IPS-15b (cell line): Measurements from ENCODE around the gene SFRP2.

Source experiments
- H3K27me3 ChIP-seq: one replicate; pipeline ENCODE4 v1.6.1; 2013; ENCODE audit warnings: low read length; ENCODE audit not compliant: control insufficient read depth, insufficient read depth
- H3K36me3 ChIP-seq: one replicate; pipeline ENCODE4 v1.6.1; 2013; ENCODE audit warnings: low read length; ENCODE audit not compliant: control insufficient read depth, insufficient read depth
- H3K4me1 ChIP-seq: one replicate; pipeline ENCODE4 v1.6.1; 2013; ENCODE audit warnings: mild to moderate bottlenecking, low read length; ENCODE audit not compliant: control insufficient read depth, insufficient read depth
- H3K4me3 ChIP-seq: one replicate; pipeline ENCODE4 v1.5.1; 2013; ENCODE audit warnings: low read depth, low read length
- H3K9ac ChIP-seq: one replicate; pipeline ENCODE4 v1.6.1; 2013; ENCODE audit warnings: low read depth, mild to moderate bottlenecking, low read length
- H3K9me3 ChIP-seq: one replicate; pipeline ENCODE4 v1.6.1; 2013; ENCODE audit warnings: mild to moderate bottlenecking, low read length; ENCODE audit not compliant: control insufficient read depth, insufficient read depth

SFRP2 gene

DNA sequence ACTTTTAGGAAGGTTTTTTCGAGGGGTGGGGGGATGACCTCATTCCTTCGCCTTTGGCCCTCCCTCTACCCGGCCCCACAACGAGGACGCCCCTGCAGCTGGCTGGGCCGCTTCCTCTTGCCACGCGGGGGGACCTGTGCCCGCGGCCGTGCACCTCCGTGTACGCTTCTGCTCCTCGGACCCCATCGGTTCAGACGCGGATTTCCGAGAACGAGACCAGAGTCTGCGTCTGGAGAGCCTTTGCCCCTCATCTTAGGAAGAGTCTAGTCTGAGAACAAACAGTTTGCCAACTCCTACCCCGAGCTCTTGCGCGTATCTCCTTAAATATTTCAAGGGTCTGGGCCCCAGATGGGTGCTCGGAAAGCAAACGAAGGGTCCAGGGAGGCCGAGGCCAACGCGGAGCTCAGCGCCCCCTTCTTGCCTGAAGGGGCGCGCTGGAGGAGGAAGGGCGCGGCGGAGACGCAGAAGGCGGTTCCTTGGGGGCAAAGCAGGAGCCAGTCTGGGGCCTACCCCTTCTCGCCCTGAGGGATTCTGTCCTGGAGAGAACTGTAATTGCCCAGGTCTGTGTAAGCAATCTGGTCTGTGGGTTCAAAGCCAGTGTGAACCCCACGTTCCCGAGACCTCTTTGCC, 3.9 kb upstream of the SFRP2 start:
- Histone ChIP-seq H3K4me3 (peak overlapping the region; percentile 88), H3K9me3 (no peaks in the 10 kb centered on the region), H3K4me1 (peaks cover 8% of the 10 kb centered on the region), H3K27me3 (peaks cover 31% of the 10 kb centered on the region), H3K36me3 (no peaks in the 10 kb centered on the region), H3K9ac (peak overlapping the region; percentile 70)

DNA sequence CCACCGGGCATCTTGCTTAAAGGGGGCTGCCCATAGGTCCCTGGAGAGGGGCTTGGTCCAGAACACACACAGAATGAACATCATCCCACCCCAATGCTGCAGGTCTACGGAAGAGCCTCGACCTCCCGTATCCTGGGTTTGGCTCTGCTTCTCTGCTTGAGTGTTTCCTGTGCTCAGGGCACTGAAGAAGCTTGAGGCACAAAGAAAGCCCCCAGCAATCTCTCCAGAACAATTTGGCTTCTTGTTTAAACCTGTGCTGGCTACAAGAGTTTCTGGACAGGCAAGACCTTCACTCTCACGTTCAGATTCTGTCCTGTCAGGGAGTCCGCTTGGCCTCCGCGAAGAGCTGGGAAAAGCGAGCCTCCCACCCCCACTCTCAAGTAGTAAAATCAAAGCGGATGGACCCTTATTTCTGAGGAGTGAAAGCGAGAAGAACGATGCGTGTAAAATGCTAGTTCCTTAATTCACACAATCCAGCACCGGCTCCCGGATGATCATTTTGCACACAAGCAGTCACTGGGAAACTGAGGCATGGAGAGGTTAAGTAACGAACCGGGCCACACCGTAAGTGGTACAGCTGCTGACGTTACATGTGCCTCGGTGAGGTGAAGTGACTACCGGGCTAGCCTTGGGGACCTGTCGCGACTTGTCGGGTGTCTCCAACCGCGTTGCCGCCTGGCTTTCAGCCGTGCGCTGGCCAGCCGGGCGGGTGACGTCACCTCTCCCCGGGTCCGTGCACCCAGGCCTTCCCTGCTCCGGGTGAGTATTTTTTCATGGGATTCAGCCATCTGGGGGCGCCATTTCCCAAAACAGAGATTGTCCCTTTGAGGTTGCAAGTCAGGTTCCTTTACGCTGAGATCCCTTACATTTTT, 3.1 kb upstream of the SFRP2 start:
- H3K4me1 ChIP-seq: peaks cover 11% of the 10 kb centered on the region
- H3K4me3 ChIP-seq: peak overlapping the region; percentile 88
- peaks cover 39% of the 10 kb centered on the region for H3K27me3 ChIP-seq
- peak overlapping the region; percentile 70 for H3K9ac ChIP-seq
- H3K36me3 ChIP-seq: no peaks in the 10 kb centered on the region
- H3K9me3 ChIP-seq: no peaks in the 10 kb centered on the region

DNA sequence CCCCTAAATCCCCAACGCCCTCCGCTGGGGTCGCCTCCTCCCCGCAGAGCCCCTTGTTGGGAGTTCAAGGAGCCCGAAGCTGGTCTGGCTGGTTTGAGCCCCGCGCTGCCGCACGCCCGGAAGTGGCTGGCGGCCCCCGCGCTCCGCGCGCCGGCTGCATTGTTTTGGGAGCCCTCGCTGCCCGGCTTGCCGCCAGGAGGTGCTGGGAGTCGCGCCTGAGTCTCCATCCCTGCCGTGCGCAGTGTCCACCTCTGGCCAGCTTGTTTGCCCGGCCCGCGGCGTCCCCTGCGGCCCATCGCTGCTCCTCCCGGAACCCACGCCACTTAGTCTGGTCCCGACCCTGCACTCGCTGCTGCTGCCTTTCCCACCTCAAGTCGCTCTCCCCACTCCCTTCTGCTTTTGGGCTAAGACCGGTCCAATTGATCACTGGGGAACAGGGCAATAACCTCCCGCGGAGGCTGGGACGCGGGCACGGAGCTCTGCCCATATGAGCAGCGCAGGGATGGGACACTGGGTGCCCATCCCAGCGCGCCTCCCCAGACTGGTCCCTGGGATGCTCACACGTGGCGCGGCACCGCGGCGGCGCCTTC, 2.2 kb upstream of the SFRP2 start:
- Histone ChIP-seq H3K27me3 (peaks cover 41% of the 10 kb centered on the region), H3K4me1 (peaks cover 14% of the 10 kb centered on the region), H3K9me3 (no peaks in the 10 kb centered on the region), H3K9ac (no peak overlapping the region), H3K4me3 (peak overlapping the region; percentile 88), H3K36me3 (no peaks in the 10 kb centered on the region)

DNA sequence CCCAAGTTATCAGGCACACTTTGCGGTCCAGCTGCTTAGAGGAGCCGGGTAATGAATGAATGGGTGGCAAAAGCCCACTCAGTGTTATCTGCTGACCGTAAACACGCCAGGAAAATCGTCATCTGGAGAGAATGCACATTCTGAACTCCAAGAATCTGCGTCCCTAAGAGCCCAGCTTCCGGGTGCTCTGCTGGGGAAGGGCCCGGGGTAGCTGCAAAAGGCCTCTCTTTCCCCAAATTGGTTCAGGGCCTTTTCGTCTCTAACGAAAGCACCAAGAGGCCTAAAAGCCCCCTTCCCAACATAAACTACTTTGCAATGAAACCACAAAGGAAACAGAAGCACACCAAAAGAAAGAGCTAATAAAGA, 1.6 kb upstream of the SFRP2 start:
- peaks cover 41% of the 10 kb centered on the region for H3K27me3 ChIP-seq
- no peaks in the 10 kb centered on the region for H3K36me3 ChIP-seq
- H3K4me1 ChIP-seq: peaks cover 16% of the 10 kb centered on the region
- H3K9ac ChIP-seq: no peak overlapping the region
- H3K4me3 ChIP-seq: peak overlapping the region; percentile 32
- no peaks in the 10 kb centered on the region for H3K9me3 ChIP-seq

DNA sequence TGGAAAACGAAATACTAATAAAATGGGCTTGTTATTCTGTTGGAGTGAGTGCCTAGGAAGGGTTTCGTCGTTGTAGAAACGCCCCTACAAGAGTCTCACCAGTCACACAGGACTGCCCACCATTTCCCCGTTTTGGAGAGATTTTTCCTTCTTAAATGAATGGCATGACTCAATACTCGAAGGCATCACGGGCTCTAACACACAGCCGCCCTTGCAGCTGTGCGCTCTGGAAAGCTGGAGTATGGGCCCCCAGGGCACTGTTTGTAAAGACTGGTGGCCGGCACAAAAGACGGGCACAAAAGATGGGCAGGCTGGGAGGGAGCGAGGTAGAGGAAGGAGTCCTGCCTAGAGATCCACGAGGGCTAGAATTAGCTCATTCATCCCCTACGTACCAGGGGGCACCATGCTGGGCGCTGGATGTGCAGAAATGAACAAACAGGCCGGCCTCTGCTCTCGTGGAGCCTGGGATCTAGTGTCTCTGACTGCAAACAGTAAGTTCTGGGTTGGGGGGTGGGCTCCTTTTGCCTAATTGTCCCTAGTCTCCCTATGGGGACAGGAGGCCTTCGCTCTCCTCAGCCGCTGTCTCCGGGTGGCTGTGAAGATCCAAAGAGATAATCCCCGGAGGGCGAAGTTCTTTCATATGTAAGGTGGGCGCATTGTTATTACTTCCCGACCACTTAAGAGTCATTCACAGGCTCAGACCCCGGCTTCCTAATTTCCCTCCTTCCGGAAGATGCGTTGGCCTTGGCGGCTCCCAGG, 1.0 kb upstream of the SFRP2 start:
- H3K9ac ChIP-seq: peak overlapping the region; percentile 48
- H3K27me3 ChIP-seq: peaks cover 41% of the 10 kb centered on the region
- H3K36me3 ChIP-seq: no peaks in the 10 kb centered on the region
- H3K9me3 ChIP-seq: no peaks in the 10 kb centered on the region
- peak overlapping the region; percentile 78 for H3K4me3 ChIP-seq
- H3K4me1 ChIP-seq: peaks cover 16% of the 10 kb centered on the region

DNA sequence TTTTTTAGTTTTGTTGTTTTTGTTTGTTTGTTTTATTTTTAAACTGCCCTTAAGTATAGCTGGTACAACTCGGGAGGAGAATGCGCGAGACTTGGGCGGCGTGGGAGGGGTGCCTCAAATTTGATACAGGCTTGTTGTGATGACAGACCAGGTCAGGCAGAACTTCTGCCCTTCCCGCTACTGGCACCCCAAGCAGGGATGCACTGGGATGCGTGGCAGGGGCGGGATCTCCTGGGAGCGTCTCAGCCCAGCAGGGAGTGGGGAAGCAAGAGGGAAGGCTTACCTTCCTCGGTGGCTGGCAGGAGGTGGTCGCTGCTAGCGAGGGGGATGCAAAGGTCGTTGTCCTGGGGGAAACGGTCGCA, 851 bp downstream of the SFRP2 start:
- Histone ChIP-seq H3K4me3 (peak overlapping the region; percentile 78), H3K9ac (peak overlapping the region; percentile 61), H3K27me3 (peaks cover 25% of the 10 kb centered on the region), H3K9me3 (no peaks in the 10 kb centered on the region), H3K4me1 (peaks cover 16% of the 10 kb centered on the region), H3K36me3 (no peaks in the 10 kb centered on the region)

DNA sequence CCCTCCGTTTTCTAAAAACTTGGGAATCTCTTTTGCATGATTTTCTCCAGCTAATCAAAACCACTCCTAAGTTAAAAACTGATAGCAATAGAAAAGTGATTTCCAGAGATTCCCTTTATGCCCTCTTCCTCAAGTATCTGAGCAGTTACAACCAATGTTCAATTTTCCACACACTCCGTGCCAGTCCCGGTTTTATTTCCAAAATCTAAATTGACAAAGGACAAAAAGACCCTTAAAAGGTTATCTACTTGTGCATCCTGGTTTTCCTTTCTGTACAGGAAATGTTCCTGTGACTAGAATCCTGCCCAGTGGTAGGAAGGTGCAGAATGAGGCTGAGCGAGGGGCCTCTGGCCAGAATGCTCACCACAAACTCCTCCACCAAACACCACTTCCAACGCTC, 1.3 kb downstream of the SFRP2 start:
- Histone ChIP-seq H3K36me3 (no peaks in the 10 kb centered on the region), H3K9me3 (no peaks in the 10 kb centered on the region), H3K9ac (no peak overlapping the region), H3K4me1 (peaks cover 18% of the 10 kb centered on the region), H3K4me3 (peak overlapping the region; percentile 78), H3K27me3 (peaks cover 24% of the 10 kb centered on the region)

DNA sequence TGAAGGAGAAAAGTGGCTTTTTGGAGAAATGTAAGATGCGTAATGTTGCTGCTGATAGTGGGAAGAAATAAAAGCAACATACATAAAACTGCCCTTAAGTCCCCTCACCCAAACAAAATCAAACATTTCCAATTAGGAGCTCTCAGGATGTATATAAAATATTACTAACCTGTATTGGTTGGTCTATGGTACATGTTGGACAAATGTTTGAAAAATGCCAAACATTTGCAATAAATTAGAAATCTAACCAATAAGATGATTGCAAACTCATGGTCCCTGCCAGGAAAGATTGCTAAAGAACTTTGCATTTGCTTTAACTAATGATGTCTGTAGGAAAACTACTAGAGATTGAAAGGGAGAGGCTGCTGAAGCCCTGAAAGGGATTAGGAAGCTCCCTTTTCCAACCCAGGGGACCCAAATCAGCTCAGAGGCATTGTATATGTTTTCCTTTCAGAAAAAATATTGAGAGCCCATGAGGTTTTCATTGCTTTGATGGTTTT, 1.8 kb downstream of the SFRP2 start:
- H3K27me3 ChIP-seq: peaks cover 22% of the 10 kb centered on the region

DNA sequence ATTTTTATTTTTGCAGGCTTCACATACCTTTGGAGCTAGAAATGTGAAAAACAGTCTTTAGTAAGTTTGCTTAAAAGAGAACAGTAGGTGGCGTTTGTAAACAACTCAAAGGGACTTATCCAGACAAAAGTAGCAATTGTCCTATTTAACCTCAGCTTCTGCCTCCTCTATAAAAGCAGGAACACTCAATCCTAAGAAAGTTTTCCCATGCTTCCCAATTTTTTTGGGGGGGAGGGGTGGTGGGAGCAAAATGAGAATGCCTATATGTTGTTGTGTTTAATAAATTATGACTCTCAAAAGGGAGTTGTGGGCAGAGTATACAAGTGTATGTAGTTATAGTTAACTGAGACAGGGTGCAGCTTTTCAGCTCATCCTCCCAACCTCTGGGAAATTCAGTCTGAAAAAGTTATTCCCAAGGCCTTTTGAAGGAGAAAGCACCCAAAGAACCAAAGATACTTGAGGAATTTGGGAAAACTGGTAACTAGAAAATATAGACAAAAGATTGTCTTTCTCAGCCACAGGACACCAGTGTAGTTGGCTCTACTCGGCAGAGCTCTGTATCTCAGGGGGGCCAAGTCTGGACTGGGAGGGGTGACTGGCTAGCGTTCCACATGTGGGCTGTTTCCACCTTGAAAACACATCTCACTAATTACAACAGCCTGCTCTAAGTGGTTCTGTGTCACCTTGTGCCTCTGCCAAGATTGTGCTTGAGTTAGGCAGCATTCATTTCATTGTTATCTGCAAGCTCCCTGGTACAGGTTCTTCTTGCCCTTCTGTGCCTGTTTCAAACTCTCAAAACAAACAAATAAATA, 2.8 kb downstream of the SFRP2 start:
- H3K9me3 ChIP-seq: no peaks in the 10 kb centered on the region
- peak overlapping the region; percentile 78 for H3K4me3 ChIP-seq
- H3K27me3 ChIP-seq: peaks cover 12% of the 10 kb centered on the region
- peaks cover 20% of the 10 kb centered on the region for H3K4me1 ChIP-seq
- H3K36me3 ChIP-seq: no peaks in the 10 kb centered on the region
- H3K9ac ChIP-seq: no peak overlapping the region

More for the DNA sequence above, 1.8 kb downstream of the SFRP2 start:
- Histone ChIP-seq H3K4me1 (peaks cover 22% of the 10 kb centered on the region), H3K36me3 (no peaks in the 10 kb centered on the region), H3K4me3 (peak overlapping the region; percentile 78), H3K9me3 (no peaks in the 10 kb centered on the region), H3K9ac (no peak overlapping the region)

DNA sequence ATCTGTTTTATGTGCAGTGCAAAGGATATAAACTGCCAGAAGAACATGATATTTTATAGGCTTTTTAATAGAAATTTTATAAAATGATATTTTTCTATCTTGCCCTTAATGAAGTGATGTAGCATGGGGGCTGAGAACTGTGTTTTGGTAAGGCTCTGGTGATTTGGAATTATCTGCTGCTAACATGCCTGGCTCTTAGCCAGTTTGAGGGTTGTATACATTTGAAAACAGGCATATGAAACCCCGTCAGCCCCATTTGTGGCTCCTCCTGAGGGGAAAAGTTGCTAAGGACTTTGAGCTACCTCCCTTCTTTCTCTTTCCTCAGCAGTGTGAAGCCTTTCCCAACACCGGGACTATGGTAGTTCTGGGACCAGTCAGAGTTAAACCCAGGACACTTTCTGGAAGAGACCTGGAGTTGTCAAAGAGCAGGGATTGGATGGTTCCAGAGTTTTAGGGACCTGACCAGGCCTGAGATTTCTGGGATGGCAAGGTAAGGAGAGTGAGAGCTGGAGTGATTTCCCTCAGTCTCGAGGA, 4.7 kb downstream of the SFRP2 start:
- Histone ChIP-seq H3K27me3 (peaks cover 12% of the 10 kb centered on the region), H3K9me3 (no peaks in the 10 kb centered on the region), H3K36me3 (no peaks in the 10 kb centered on the region)

More for the DNA sequence above, 4.7 kb downstream of the SFRP2 start:
- Histone ChIP-seq H3K4me3 (no peak overlapping the region), H3K4me1 (peaks cover 20% of the 10 kb centered on the region), H3K9ac (peak overlapping the region; percentile 5)
